ENCODE measurements around the gene RAPGEF4. TPM values are rescaled to one million over a fixed set of nuclear protein-coding genes. Genes with fewer than 3 reads are reported as not detected.
A peak's percentile ranks its signal among the peaks of the same experiment; 100 is the strongest.

Gene RAPGEF4
- total and polyA plus RNA-seq, 2 of the 8 experiments (the other 6 are each of a cell fraction or from before 2014, with no cell fraction given), result 1.2 to 2.6 TPM

- TF ChIP-seq CHD7 (IDR thresholded peaks at IDR 0.05; ENCODE audit: insufficient replicate concordance, low read length) (no peak), YY1 (IDR thresholded peaks at IDR 0.05; ENCODE audit: low read depth, low read length) (no peak), TBP (IDR thresholded peaks at IDR 0.05; ENCODE audit: low read depth, low read length) (no peak), EZH2 (IDR thresholded peaks at IDR 0.05; ENCODE audit: low read depth, low read length, severe bottlenecking) (no peak), POLR2AphosphoS5 (IDR thresholded peaks at IDR 0.05; ENCODE audit: low read depth, low read length) (no peak), E2F6 (IDR thresholded peaks at IDR 0.05) (peak; percentile 76), CREB1 (IDR thresholded peaks at IDR 0.05) (no peak), ASH2L (IDR thresholded peaks at IDR 0.05; ENCODE audit: low read length) (no peak), TAF1 (IDR thresholded peaks at IDR 0.05; ENCODE audit: low read depth, low read length) (no peak), MAX (IDR thresholded peaks at IDR 0.05) (0 out of 2 replicates have a peak, but pooled peaks have one; percentile 21), BRCA1 (IDR thresholded peaks at IDR 0.05; ENCODE audit: low read depth, low read length) (no peak)
Observed at GRCh38 chr2:172726172-172726735, 9.4 kb upstream of the RAPGEF4 start (continued).

Measured in H1 (cell line).